SU-DHL-6 (cell line): ENCODE measurements around the gene TUBB3.

Source experiments
- EZH2phosphoT487 ChIP-seq: fragments of 200-600 bp; sonication (generic), shearing (Covaris generic); conservative IDR thresholded peaks from 2 replicates; pipeline ENCODE4 v1.6.1; 2018; ENCODE audit warnings: mild to moderate bottlenecking, antibody characterized with exemption, low read length, moderate library complexity, mixed read lengths
- TF ChIP-seq, protein P1 (sequence below): fragments of 200-600 bp; sonication (generic); IDR thresholded peaks from one replicate; pipeline ENCODE4 v1.5.1; 2017; ENCODE audit warnings: antibody characterized with exemption, mild to moderate bottlenecking, low read length, moderate library complexity; ENCODE audit not compliant: insufficient read depth, poor library complexity, severe bottlenecking

DNA sequence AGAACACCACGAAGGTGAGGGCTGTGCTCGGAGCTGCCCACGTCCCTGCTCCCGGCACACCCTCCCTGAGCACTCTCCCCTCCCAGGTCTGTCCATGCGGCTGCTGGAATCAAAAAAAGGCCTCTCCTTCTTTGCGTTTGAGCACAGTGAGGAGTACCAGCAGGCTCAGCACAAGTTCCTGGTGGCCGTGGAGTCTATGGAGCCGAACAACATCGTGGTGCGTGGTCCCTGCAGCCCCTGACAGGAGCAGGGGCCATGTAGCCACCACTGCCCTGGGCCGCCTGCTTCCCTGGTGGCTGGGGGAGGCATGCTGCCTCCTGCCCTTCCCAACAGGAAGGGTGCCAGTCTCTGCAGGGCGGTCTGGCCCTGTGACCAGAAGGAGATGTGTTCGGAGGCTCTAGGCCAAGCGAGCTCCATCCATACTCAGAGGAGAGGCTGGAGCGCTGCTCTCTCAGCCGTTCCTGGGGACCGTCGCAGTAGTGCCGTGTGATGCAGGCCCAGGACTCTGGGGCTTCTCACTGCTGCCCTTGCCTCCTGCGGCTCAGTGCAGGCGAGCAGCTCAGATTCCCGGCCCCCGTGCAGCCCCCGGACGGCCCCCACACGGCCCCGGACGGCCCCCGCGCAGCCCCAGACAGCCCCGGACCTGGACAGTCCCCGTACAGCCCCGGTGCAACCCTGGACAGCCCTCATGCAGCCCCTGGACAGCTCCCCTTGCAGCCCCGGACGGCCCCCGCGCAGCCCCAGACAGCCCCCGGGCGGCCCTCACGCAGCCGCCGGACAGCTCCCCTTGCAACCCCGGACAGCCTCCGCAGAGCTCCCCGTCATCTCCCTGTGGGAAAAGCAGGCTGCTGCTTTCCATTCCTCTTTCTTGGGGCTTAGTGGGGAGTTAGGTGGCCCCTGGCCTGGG is 29.2 kb upstream of the TUBB3 start:
- TF ChIP-seq, protein P1, sequence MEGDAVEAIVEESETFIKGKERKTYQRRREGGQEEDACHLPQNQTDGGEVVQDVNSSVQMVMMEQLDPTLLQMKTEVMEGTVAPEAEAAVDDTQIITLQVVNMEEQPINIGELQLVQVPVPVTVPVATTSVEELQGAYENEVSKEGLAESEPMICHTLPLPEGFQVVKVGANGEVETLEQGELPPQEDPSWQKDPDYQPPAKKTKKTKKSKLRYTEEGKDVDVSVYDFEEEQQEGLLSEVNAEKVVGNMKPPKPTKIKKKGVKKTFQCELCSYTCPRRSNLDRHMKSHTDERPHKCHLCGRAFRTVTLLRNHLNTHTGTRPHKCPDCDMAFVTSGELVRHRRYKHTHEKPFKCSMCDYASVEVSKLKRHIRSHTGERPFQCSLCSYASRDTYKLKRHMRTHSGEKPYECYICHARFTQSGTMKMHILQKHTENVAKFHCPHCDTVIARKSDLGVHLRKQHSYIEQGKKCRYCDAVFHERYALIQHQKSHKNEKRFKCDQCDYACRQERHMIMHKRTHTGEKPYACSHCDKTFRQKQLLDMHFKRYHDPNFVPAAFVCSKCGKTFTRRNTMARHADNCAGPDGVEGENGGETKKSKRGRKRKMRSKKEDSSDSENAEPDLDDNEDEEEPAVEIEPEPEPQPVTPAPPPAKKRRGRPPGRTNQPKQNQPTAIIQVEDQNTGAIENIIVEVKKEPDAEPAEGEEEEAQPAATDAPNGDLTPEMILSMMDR, result no peak
- no peak for TF ChIP-seq EZH2phosphoT487
